GM23338 (cell line): ENCODE data around the gene LRRFIP1. TPM values are rescaled to one million over a fixed set of nuclear protein-coding genes. Genes with fewer than 3 reads are reported as not detected.

ENCODE experiments used
- ATAC-seq: fragments of 200-7000 bp; cut with Tn5 transposase; 3 replicates; pipeline ENCODE4 v1.9.1; 2020
- DNase-seq: peaks from one replicate; pipeline ENCODE4 v3.0.0-alpha.2; 2015; ENCODE audit warnings: low spot score
- H2AFZ ChIP-seq: fragments of 200-600 bp; sonication (generic); 2 replicates; pipeline ENCODE4 v1.8.0; 2016; ENCODE audit warnings: antibody characterized with exemption, mild to moderate bottlenecking, moderate library complexity
- H3F3A ChIP-seq: fragments of 200-600 bp; sonication (generic); replicated peaks from 2 replicates; pipeline ENCODE4 v1.8.0; 2017; ENCODE audit warnings: antibody characterized with exemption, mixed run types, low read depth
- H3K27ac ChIP-seq: fragments of 200-600 bp; sonication (generic); 2 replicates; pipeline ENCODE4 v1.6.1; 2016; ENCODE audit warnings: low read depth
- H3K27me3 ChIP-seq: fragments of 200-600 bp; sonication (generic); 2 replicates; pipeline ENCODE4 v1.8.0; 2016; ENCODE audit warnings: mild to moderate bottlenecking, mixed run types, moderate library complexity; ENCODE audit not compliant: insufficient read depth
- H3K36me3 ChIP-seq: fragments of 200-600 bp; sonication (generic); 2 replicates; pipeline ENCODE4 v1.8.0; 2016; ENCODE audit warnings: mild to moderate bottlenecking; ENCODE audit not compliant: insufficient read depth
- H3K4me1 ChIP-seq: fragments of 200-600 bp; sonication (generic); 2 replicates; pipeline ENCODE4 v1.8.0; 2016; ENCODE audit warnings: mild to moderate bottlenecking, moderate library complexity; ENCODE audit not compliant: insufficient read depth
- H3K4me2 ChIP-seq: fragments of 200-600 bp; sonication (generic); 2 replicates; pipeline ENCODE4 v1.7.1; 2017; ENCODE audit warnings: mixed run types
- H3K4me3 ChIP-seq: fragments of 200-600 bp; sonication (generic); 2 replicates; pipeline ENCODE4 v1.6.1; 2016; ENCODE audit warnings: mixed run types
- H3K79me2 ChIP-seq: fragments of 200-600 bp; sonication (generic); replicated peaks from 2 replicates; pipeline ENCODE4 v1.8.0; 2017; ENCODE audit warnings: mild to moderate bottlenecking; ENCODE audit not compliant: insufficient read depth
- H3K9me2 ChIP-seq: fragments of 200-600 bp; sonication (generic); 2 replicates; pipeline ENCODE4 v1.8.0; 2017; ENCODE audit not compliant: insufficient read depth
- H4K20me1 ChIP-seq: fragments of 200-600 bp; sonication (generic); replicated peaks from 2 replicates; pipeline ENCODE4 v1.8.0; 2017; ENCODE audit warnings: mild to moderate bottlenecking; ENCODE audit not compliant: insufficient read depth
- H3K27ac Mint-ChIP-seq: 2 replicates; pipeline ENCODE4 v1.8.0; 2020; ENCODE audit warnings: inconsistent platforms, mild to moderate bottlenecking, moderate library complexity, mixed read lengths
- H3K27me3 Mint-ChIP-seq: 3 replicates; pipeline ENCODE4 v1.8.0; 2022; ENCODE audit warnings: low read depth, mild to moderate bottlenecking, moderate library complexity, mixed read lengths, inconsistent platforms; ENCODE audit not compliant: insufficient read depth, poor library complexity
- H3K36me3 Mint-ChIP-seq: 3 replicates; pipeline ENCODE4 v1.8.0; 2021; ENCODE audit warnings: low read depth, mild to moderate bottlenecking, inconsistent platforms, moderate library complexity, mixed read lengths
- H3K4me1 Mint-ChIP-seq: 3 replicates; pipeline ENCODE4 v1.8.0; 2020; ENCODE audit warnings: mild to moderate bottlenecking, inconsistent platforms, mixed read lengths
- H3K4me3 Mint-ChIP-seq: 3 replicates; pipeline ENCODE4 v1.8.0; 2021; ENCODE audit warnings: moderate library complexity, mild to moderate bottlenecking, inconsistent platforms, mixed read lengths
- H3K9me3 Mint-ChIP-seq: 3 replicates; pipeline ENCODE4 v1.8.0; 2020; ENCODE audit warnings: moderate library complexity, mild to moderate bottlenecking, inconsistent platforms, mixed read lengths
- CREB1 ChIP-seq: fragments of 250-450 bp; sonication (Bioruptor Pico); IDR thresholded peaks from 2 replicates; pipeline ENCODE4 v1.5.0; 2020; ENCODE audit warnings: low read depth, mild to moderate bottlenecking, moderate library complexity
- CTCF ChIP-seq, 2 experiments: fragments of 200-600 bp in 1 of 2; sonication (generic) in 1 of 2; conservative IDR thresholded peaks; 2 replicates each; pipeline versions ENCODE4 v1.5.1 to v1.6.1; 2016 to 2017; ENCODE audit warnings: antibody characterized with exemption in 2 of 2, low read depth in 2 of 2, mild to moderate bottlenecking in 2 of 2, moderate library complexity in 1 of 2
- EZH2 ChIP-seq: fragments of 200-600 bp; sonication (generic); IDR thresholded peaks from one replicate; pipeline ENCODE4 v1.8.0; 2017; ENCODE audit warnings: antibody characterized with exemption, mild to moderate bottlenecking, low read depth; ENCODE audit not compliant: unreplicated experiment
- EZH2phosphoT487 ChIP-seq: fragments of 200-600 bp; sonication (generic); IDR thresholded peaks from one replicate; pipeline ENCODE4 v1.8.1; 2018; ENCODE audit warnings: antibody characterized with exemption; ENCODE audit not compliant: unreplicated experiment
- JUNB ChIP-seq: IDR thresholded peaks from one replicate; pipeline ENCODE4 v1.6.1; 2016; ENCODE audit warnings: antibody characterized with exemption; ENCODE audit not compliant: unreplicated experiment
- POLR2AphosphoS5 ChIP-seq: IDR thresholded peaks from 2 replicates; pipeline ENCODE4 v1.6.1; 2016; ENCODE audit warnings: antibody characterized with exemption, low read depth
- STAT1 ChIP-seq: IDR thresholded peaks from one replicate; pipeline ENCODE4 v1.6.1; 2016; ENCODE audit warnings: antibody characterized with exemption; ENCODE audit not compliant: unreplicated experiment
- ZNF114 ChIP-seq: fragments of 250-450 bp; sonication (Bioruptor Pico); IDR thresholded peaks from 2 replicates; pipeline ENCODE4 v1.5.0; 2020; ENCODE audit warnings: mild to moderate bottlenecking, moderate library complexity
- ZNF331 ChIP-seq: fragments of 250-450 bp; sonication (Bioruptor Pico); IDR thresholded peaks from 2 replicates; pipeline ENCODE4 v1.5.0; 2020; ENCODE audit warnings: low read depth, mild to moderate bottlenecking, moderate library complexity
- polyA plus RNA-seq: library from polyadenylated mRNA; unstranded; fragments of >200 nt; fragmentation: Nextera tagmentation; extraction: Ambion mirVana; gene quantifications from 2 replicates; pipeline ENCODE4 v1.2.1, GENCODE V29; 2016
- total RNA-seq: library from RNA; depleted of rRNA; stranded (reverse); fragments of >200 nt; shearing (Covaris generic); gene quantifications from 2 replicates; pipeline ENCODE4 v1.2.3, GENCODE V29; 2014
- TF ChIP-seq, protein P1 (sequence below): fragments of 250-450 bp; sonication (Bioruptor Pico); IDR thresholded peaks from 2 replicates; pipeline ENCODE4 v1.5.0; 2020; ENCODE audit warnings: mild to moderate bottlenecking, moderate library complexity
- TF ChIP-seq, protein P2 (sequence below): IDR thresholded peaks from 2 replicates; pipeline ENCODE4 v1.6.1; 2016; ENCODE audit warnings: antibody characterized with exemption

The LRRFIP1 gene
- total and polyA plus RNA-seq, 2 experiments from 2014 or later = 59.6 to 178 TPM

GRCh38 chr2:237718277-237718634, 90.9 kb downstream of the LRRFIP1 start (continued):
- TF ChIP-seq, protein P1, sequence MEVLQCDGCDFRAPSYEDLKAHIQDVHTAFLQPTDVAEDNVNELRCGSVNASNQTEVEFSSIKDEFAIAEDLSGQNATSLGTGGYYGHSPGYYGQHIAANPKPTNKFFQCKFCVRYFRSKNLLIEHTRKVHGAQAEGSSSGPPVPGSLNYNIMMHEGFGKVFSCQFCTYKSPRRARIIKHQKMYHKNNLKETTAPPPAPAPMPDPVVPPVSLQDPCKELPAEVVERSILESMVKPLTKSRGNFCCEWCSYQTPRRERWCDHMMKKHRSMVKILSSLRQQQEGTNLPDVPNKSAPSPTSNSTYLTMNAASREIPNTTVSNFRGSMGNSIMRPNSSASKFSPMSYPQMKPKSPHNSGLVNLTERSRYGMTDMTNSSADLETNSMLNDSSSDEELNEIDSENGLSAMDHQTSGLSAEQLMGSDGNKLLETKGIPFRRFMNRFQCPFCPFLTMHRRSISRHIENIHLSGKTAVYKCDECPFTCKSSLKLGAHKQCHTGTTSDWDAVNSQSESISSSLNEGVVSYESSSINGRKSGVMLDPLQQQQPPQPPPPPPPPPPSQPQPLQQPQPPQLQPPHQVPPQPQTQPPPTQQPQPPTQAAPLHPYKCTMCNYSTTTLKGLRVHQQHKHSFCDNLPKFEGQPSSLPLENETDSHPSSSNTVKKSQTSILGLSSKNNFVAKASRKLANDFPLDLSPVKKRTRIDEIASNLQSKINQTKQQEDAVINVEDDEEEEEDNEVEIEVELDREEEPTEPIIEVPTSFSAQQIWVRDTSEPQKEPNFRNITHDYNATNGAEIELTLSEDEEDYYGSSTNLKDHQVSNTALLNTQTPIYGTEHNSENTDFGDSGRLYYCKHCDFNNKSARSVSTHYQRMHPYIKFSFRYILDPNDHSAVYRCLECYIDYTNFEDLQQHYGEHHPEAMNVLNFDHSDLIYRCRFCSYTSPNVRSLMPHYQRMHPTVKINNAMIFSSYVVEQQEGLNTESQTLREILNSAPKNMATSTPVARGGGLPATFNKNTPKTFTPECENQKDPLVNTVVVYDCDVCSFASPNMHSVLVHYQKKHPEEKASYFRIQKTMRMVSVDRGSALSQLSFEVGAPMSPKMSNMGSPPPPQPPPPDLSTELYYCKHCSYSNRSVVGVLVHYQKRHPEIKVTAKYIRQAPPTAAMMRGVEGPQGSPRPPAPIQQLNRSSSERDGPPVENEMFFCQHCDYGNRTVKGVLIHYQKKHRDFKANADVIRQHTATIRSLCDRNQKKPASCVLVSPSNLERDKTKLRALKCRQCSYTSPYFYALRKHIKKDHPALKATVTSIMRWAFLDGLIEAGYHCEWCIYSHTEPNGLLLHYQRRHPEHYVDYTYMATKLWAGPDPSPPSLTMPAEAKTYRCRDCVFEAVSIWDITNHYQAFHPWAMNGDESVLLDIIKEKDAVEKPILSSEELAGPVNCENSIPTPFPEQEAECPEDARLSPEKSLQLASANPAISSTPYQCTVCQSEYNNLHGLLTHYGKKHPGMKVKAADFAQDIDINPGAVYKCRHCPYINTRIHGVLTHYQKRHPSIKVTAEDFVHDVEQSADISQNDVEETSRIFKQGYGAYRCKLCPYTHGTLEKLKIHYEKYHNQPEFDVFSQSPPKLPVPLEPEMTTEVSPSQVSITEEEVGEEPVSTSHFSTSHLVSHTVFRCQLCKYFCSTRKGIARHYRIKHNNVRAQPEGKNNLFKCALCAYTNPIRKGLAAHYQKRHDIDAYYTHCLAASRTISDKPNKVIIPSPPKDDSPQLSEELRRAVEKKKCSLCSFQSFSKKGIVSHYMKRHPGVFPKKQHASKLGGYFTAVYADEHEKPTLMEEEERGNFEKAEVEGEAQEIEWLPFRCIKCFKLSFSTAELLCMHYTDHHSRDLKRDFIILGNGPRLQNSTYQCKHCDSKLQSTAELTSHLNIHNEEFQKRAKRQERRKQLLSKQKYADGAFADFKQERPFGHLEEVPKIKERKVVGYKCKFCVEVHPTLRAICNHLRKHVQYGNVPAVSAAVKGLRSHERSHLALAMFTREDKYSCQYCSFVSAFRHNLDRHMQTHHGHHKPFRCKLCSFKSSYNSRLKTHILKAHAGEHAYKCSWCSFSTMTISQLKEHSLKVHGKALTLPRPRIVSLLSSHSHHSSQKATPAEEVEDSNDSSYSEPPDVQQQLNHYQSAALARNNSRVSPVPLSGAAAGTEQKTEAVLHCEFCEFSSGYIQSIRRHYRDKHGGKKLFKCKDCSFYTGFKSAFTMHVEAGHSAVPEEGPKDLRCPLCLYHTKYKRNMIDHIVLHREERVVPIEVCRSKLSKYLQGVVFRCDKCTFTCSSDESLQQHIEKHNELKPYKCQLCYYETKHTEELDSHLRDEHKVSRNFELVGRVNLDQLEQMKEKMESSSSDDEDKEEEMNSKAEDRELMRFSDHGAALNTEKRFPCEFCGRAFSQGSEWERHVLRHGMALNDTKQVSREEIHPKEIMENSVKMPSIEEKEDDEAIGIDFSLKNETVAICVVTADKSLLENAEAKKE (CRISPR knock-in tag) = no peak
- TF ChIP-seq CTCF (conservative IDR thresholded peaks at IDR 0.05; ENCODE audit: low read depth in 2 of 2) (no peak), POLR2AphosphoS5 (no peak), STAT1 (no peak), EZH2 (no peak), JUNB (no peak), ZNF331 (CRISPR knock-in tag) (no peak), CREB1 (CRISPR knock-in tag) (no peak)

DNA sequence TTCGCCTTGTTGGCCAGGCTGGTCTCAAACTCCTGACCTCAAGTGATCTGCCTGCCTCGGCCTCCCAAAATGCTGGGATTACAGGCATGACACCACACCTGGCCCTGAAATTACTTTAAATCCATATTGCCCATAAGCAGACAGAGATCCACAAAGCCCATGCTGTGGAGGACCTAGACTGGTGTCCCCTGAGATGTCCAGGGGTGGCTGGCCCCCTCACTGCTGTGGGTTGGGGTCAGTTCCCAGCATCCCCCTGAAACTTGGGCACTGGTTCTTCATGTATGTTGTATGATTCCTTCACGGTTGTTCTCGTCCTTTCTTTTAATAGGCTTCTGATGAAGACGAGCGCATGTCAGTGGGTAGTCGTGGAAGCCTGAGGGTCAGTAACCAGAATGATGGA, 93.1 kb downstream of the LRRFIP1 start:
- no peak overlapping the region for H3K4me3 Mint-ChIP-seq
- no peaks in the 10 kb centered on the region for H3F3A ChIP-seq
- no peaks in the 10 kb centered on the region for H3K9me3 Mint-ChIP-seq
- DNase-seq (no peak), ATAC-seq (no peak)
- no peak overlapping the region for H2AFZ ChIP-seq
- no peak overlapping the region for H3K4me3 ChIP-seq
- peaks cover 43% of the 10 kb centered on the region for H3K4me1 Mint-ChIP-seq
- H3K4me1 ChIP-seq = peaks cover 23% of the 10 kb centered on the region
- H3K36me3 ChIP-seq = no peaks in the 10 kb centered on the region
- no peak overlapping the region for H3K4me2 ChIP-seq
- no peak overlapping the region; the same call in 1 of the 2 replicates for H3K27ac ChIP-seq
- H3K79me2 ChIP-seq = peaks cover 68% of the 10 kb centered on the region
- no peak overlapping the region; the same call in 1 of the 2 replicates for H3K27ac Mint-ChIP-seq
- peaks cover 28% of the 10 kb centered on the region for H4K20me1 ChIP-seq
- H3K9me2 ChIP-seq = no peaks in the 10 kb centered on the region
- H3K27me3 ChIP-seq = no peaks in the 10 kb centered on the region
- peaks cover 3% of the 10 kb centered on the region for H3K27me3 Mint-ChIP-seq
- H3K36me3 Mint-ChIP-seq = no peaks in the 10 kb centered on the region; the same call in 1 of the 3 replicates
- TF ChIP-seq ZNF114 (CRISPR knock-in tag) (no peak), STAT1 (no peak), CTCF (conservative IDR thresholded peaks at IDR 0.05; ENCODE audit: low read depth in 2 of 2) (no peak), JUNB (no peak), ZNF331 (CRISPR knock-in tag) (no peak), CREB1 (CRISPR knock-in tag) (no peak), EZH2 (no peak), EZH2phosphoT487 (no peak)
- TF ChIP-seq, protein P2, sequence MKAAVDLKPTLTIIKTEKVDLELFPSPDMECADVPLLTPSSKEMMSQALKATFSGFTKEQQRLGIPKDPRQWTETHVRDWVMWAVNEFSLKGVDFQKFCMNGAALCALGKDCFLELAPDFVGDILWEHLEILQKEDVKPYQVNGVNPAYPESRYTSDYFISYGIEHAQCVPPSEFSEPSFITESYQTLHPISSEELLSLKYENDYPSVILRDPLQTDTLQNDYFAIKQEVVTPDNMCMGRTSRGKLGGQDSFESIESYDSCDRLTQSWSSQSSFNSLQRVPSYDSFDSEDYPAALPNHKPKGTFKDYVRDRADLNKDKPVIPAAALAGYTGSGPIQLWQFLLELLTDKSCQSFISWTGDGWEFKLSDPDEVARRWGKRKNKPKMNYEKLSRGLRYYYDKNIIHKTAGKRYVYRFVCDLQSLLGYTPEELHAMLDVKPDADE = no peak
